GM19455 (cell line): ENCODE results near the gene ARHGEF28.

ENCODE experiments used
- ATAC-seq: cut with Tn5 transposase; IDR thresholded peaks from one replicate; pipeline ENCODE4 v1.9.1; 2021; ENCODE audit not compliant: unreplicated experiment

Gene ARHGEF28, protein sequence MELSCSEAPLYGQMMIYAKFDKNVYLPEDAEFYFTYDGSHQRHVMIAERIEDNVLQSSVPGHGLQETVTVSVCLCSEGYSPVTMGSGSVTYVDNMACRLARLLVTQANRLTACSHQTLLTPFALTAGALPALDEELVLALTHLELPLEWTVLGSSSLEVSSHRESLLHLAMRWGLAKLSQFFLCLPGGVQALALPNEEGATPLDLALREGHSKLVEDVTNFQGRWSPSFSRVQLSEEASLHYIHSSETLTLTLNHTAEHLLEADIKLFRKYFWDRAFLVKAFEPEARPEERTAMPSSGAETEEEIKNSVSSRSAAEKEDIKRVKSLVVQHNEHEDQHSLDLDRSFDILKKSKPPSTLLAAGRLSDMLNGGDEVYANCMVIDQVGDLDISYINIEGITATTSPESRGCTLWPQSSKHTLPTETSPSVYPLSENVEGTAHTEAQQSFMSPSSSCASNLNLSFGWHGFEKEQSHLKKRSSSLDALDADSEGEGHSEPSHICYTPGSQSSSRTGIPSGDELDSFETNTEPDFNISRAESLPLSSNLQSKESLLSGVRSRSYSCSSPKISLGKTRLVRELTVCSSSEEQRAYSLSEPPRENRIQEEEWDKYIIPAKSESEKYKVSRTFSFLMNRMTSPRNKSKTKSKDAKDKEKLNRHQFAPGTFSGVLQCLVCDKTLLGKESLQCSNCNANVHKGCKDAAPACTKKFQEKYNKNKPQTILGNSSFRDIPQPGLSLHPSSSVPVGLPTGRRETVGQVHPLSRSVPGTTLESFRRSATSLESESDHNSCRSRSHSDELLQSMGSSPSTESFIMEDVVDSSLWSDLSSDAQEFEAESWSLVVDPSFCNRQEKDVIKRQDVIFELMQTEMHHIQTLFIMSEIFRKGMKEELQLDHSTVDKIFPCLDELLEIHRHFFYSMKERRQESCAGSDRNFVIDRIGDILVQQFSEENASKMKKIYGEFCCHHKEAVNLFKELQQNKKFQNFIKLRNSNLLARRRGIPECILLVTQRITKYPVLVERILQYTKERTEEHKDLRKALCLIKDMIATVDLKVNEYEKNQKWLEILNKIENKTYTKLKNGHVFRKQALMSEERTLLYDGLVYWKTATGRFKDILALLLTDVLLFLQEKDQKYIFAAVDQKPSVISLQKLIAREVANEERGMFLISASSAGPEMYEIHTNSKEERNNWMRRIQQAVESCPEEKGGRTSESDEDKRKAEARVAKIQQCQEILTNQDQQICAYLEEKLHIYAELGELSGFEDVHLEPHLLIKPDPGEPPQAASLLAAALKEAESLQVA (N-terminal part only)

DNA sequence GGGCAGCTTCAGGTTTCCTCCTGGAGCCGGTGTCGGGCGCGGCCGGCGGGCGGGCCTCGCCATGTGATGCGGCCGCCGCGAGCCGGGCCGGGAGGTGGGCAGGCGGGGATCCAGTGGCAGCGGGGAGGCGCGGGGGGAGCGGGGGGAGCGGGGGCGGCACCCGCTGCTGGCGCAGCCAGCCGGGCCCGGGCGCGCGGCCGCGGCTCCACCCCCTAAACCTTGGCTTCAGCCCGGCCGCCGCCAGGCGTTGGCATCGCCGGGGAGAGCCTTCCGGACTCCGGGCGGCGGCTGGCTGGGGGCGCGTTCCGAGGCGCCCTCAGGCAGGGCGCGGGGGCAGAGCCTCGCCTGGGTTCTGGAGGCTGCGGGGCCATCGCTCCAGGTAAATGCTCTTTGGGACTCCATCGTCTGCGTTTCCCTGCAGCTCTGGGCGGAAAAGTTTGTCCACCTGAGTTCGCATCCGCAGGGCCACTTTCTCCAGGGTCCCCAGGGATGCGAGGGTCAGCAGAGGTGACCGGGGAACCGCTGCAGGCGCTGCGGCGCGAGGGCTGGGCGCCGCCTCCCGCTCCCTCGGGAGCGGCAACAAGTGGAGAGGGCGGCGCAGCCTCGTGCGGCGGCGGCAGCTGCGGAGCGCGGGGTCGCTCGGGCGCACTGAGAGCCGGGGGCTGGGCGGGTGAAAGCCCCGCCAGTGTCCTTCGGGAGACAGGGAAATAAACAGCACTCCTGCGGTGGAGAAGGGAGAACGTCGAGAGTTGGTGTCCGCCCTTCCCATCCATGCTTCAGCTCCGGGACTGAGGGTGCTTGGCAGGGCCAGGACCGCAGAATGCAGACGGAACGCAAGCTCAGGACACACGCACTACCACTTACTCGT lies at the start of gene ARHGEF28:
ARHGEF28 (plus strand) TSS at position 253 of the 868 bp plus-strand sequence. CDS start 58,656 bp downstream, outside the sequence.
- ATAC-seq = no peak

DNA sequence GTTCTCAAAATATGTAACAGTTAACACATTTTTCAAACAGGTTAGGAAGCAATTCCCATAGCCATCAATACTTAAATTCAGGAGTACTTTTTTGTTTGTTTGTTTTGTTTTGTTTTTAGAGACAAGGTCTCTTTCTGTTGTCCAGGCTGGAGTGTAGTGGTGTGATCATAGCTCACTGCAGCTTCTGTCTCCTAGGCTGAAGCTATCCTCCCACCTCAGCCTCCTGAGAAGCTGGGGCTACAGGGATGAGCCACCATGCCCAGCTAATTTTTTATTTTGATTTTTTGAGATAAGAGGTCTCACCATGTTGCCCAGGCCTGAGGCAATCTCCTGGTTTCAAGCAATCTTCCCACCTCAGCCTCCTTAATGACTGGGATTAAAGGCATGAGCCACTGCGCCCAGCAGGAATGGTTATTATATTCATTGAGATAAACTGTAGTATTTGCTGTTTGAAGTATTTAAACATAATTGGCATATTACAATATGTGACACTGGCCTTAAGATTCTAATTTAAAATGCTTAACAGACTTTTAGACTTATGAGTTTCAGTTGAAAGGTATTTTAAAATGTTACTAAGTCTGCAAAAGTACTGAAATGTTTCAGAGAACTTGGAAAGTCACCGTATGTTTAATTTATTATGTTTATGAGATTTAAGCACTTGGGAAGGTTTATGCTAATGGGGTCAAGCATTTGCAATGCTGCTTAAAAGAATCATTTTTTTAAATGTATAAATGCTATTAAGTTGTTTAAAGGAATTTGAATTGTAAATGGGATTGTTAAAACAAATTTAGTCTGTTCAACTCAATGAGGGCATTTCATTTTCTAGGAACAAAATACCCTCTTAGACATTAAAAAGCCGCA lies 43.5 kb upstream of the ARHGEF28 start:
- ATAC-seq = no peak

DNA sequence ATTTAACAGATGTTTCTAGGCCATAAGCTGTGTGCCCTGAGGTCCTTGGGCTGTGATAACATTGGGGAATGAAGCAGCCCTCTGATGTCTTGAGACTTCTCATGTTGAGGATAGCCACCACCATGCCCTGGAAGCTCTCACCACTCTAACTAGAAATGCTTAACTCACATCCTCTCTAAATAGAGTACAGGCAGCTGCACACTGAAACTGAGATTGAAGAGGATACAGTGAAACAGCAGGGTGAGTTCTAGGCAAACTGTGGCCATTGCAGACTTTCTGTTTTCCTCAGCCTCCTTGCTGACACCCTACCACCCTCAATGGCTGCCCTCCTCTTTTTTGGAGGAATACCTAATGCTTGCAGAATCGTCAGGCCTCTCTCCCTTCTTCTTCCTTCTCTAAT lies 38.1 kb upstream of the ARHGEF28 start:
- ATAC-seq = no peak

DNA sequence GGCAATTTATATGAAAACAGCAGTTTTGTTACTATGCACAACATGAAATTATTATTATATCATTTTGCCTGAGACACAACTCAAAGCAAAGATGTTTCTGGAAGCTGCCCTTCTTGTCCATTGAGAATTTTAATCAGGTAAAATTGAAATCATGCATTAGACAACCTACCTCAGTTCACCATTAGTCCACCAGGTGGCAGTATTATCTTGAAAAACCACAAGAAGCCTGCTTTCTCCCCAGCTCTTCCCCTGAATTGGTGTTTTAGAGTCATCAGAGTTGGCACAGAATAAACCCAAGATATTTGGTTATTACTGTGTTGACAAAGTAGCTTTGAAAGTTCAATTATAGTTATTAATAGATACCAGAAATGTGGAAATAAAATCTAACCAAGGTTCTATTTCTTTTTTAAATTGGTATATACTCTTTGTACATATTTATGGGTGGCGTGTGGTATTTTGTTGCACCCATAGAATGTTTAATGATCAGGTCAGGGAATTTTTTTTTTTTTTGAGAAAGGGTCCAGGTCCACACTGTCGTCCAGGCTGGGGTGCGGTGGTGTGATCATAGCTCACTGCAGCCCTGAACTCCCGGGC lies 34.8 kb upstream of the ARHGEF28 start:
- ATAC-seq = no peak

DNA sequence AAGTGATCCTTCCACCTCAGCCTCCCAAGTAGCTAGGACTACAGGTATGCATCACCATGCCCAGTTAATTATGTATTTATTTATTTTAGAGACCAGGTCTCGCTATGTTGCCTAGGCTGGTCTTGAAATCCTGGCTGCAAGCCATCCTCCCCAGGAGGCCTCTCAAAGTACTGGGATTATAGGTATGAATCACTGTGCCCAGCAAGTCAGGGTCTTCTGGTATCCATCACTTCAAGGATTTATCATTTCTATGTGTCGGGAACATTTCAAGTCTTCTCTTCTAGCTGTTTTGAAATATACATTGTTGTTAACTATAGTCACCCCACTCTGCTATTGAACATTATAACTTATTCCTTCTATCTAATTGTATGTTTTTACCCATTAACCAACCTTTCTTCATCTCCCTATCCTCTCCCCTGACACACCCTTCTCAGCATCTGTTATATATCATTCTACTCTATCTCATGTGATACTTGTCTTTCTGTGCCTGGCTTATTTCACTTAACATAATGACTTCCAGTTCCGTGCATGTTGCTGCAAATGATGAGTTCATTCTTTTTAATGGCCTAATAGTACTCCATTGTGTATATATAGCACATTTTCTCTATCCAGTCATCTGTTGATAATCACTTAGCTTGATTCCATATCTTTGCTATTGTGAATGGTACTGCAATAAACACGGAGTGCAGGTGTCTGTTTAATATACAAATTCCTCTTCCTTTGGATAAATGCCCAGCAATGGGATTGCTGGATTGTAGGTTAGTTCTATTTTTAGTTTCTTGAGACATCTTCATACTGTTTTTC lies 34.1 kb upstream of the ARHGEF28 start:
- ATAC-seq = no peak

DNA sequence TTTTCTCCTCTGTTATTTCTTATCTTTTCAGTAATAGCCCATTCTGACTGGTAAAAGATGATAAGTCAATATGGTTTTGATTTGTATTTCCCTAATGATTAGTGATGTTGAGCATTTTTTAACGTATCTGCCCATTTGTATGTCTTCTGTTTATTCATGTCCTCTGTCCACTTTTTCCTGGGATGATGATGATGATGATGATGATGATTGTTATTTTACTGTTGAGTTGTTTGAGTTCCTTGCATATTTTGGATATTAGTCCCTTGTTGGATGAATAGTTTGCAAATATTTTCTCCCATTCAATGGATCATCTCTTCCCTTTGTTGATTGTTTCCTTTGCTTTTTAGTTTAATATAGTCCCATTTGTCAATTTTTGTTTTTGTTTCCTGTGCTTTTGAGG lies 33.4 kb upstream of the ARHGEF28 start:
- no peak for ATAC-seq

DNA sequence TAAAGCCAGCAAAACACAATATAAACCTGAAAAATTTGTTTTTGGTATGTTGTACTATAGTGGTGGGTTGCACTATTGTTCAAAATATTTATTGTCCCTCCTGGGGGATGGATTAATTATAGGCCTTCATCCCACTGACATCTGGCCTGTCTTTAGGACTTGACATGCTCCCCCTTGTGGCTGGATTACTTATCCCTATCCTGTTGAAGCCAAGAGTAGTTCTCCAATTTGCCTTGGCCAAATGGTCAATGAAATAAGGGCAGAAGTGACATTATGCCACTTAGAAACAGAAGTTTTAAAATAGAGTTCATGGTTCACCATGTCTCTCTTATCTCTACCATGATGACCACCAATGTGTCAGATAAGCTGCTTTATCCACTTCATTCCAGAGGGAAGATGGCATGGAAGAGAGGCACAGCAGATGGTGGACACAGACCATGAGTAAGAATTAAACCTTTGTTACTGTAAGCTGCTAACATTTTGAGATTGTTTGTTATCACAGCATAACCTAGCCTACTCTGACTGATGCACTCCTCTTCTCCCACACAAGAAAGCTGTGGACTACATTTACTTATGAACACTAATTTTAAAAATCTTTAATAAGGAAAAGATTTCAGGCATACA lies 29.2 kb upstream of the ARHGEF28 start:
- ATAC-seq = no peak

DNA sequence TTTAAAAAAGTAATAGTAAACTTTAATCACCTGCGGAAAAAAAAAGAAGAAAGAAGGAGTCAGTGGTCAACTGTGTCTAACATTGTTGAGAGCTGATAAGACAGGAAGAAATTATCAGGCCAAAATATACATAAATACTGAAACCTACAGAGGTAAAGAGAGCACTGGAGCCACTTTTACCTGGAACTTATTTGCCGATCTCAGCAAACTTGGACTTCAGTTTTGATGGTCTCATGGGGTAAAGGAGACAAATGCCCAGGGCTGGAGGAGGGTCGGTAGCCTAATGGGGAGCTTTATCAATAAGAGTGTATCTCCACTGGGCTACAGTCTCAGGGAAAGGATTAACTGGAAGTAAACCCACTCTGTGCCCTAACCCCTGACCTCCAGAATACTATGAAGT lies 26.6 kb upstream of the ARHGEF28 start:
- ATAC-seq = no peak

DNA sequence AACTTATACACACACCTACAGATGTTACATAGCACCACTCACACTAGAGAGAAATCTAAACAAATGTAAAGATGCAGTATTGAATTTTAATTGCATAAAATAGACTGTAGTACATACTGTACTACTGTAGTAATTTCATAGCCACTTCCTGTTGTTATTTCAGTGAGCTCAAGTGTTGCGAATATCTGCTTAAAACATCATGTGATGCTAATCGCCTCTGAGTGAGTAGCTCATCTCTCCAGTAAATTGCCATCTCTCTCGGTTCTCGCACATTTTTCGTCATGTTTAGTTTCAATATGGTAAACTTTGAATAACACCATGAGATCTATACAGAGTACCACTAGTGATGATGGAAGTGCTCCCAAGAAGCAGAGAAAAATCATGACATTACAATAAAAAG lies 22.0 kb upstream of the ARHGEF28 start:
- no peak for ATAC-seq

DNA sequence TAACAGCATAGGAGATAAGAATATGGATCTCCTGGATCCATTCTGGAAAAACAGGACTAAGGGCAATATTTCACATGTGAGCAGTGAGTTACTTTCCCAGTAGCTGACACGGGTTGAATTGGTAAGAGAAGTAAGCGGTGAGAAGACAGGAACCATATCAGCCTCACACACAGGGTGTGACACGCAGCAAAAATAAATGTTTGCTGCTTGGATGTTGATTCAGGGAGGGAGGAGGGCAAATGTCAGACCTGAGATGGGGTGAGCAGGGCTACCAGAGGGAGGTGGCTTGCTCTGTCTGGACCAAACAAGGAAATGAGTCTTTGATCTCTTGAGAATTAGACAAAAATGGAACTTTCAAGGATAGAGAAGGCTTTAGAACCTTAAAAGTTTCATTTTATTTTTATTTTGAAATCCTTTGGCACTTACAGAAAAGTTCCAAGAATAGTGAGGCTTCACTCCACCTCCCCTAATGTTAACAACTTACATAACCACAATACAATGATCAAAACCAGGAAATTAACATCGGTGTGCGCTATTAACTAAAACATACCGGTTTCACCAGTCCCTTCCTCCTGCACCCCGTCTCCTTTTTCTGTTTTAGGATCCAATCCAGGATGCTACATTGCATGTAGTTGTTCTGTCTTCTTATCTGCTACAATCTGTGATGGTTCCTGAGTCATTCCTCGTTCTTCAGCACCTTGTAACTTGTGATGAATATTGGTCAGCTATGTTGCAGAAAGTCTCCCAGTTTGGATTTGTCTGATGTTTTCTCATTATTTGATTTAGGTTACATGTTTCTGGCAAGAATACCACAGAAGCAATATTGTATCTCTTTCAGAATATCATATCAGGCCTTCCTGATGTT lies 20.5 kb upstream of the ARHGEF28 start:
- ATAC-seq = no peak

DNA sequence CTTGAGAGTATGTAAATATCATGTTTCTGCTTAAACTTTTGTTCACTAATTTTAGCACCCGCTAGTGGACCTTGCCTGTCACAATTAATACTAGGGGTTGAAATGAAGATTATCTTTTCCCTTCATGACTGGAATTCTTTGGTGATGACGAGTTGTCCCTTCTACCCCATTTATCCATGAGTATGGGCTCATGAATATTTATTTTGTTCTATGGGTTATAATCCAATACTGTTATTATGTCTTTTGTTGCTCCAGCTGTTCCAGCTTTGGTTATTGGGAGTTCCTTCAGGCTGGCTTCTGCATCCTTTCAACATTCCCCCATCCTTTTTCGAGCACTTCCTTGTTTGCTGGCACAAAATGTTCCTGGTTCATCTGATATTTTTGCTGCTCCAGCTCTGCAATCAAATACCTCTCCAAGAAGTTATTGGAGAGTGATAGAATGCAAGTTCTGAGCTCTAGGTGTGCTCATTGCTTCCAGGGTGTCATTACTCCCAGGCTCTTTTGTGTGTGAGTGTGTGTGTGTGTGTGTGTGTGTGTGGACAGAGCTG lies 19.7 kb upstream of the ARHGEF28 start:
- ATAC-seq = no peak

DNA sequence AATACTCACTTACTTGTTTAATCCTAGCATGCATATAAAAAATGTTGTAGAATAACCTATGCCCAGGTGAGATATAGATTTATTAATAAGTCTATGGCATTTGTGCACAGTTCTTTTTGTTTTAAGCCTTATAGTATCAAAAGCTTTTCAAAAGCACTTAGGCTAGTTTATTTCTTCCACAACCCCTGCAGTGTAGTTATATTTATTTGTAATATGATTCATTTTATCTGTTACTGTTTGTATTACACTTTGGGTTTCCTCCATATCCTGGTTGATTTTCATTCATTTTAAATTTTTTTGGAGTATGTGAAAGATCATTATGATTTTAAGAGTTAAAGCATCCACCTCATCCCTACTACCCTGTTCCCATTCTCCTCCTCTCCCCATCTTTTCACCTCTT lies 18.8 kb upstream of the ARHGEF28 start:
- ATAC-seq = no peak

DNA sequence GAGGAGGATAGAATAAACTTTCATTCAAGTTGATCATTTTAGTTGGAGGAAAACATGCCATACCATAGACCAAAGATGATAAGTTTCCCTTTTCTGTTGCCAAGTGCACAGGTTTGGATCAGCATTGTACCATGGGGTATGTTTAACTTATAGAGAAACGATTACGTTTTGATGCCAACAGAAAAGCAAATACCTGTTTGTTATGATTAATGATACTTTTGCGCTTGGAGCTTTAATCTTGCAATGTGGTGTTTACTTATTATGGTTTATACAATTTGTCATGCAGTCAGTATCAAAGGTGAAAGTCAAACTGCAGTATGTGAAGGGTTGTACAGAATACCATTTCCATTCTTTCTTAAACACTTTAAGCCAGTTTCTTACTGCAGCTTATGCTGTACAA lies 13.2 kb upstream of the ARHGEF28 start:
- ATAC-seq = no peak

DNA sequence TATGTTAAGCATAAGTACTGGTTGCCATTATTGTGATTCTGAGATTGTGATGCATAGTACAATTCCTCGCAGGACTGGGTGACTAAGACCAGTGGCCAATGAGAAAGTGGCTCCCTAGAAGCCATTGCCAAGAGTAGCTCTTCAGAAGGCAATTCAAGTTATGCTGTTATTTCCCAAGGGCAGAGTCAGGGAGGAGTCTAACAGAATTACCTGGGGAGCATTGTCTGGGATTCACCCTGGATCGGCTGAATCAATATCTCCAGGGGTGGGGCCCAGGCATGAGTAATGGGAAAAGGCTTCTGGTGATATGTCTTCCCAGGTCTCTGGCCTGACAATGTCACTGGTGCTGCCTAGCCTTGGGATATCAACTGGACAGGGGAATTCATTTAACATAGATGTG lies 10.9 kb upstream of the ARHGEF28 start:
- ATAC-seq = no peak

DNA sequence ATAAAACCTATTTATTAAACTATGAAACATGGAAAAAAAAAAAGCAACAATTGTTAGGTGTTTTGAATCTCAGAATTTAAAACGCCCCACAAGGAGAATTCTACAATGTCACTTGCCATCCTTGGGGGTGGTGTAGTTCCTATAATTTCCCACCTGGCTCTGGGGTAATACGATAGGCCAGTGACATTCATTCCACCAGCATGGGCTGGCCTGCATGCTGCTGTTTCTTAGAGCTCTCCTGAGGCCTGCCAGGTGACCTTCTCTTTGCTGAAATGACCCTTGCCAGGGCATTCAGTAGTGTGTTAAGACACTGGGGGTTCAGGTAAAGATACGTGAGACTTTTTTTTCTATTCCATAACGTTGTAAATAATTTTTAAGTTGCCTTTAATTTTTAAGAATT lies 10.0 kb upstream of the ARHGEF28 start:
- ATAC-seq = no peak

DNA sequence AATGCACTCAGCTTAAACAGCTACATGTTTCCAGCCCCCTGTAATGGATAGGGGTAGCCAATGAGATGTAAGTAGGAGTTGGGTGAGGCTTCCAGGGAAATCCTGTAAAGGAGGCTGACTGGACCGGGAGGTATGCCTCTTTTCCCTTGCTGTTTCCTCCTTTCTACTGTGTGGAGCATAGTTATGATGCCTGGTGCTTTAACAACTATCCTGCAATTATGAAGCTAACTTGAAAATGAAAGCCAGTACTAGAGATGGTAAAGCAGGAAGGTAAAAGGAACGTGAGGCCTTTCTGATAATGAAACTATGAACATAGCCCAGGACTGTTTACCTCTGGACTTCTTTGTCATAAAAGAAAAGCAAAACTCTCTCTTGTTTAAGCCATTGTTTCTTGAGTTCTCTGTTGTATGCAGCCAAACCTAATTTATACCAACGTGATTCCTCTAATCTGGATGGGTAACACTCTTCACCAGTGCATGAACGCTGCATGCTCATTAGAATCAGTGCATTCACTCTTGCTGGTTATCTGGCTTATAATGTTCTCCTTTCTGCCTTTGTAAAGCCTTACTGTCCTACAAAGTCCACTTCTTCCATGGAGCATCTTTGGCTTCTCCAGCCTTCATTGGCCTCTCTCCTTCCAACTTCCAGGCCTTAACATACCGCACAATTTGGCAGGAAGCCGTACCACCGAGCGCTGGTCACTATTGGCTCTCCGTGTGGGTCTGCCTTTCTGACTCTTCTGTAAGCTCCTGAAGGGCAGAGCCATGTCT lies 8.3 kb upstream of the ARHGEF28 start:
- ATAC-seq = no peak
